OCI-LY3 (cell line): ENCODE data around the gene BNC2.

Source experiments
- H2AFZ ChIP-seq: fragments of 200-600, 300-600 bp; shearing (Covaris generic); 2 replicates; pipeline ENCODE4 v1.6.0; 2014; ENCODE audit warnings: antibody characterized with exemption, low read depth, low read length
- H3K27ac ChIP-seq: fragments of 200-600, 300-600 bp; sonication (generic); 2 replicates; pipeline ENCODE4 v1.5.1; 2014; ENCODE audit warnings: mild to moderate bottlenecking, low read length, moderate library complexity, mixed read lengths
- H3K27me3 ChIP-seq: fragments of 200-600, 300-600 bp; sonication (generic); 2 replicates; pipeline ENCODE4 v1.6.1; 2014; ENCODE audit warnings: low read depth, low read length, mixed read lengths
- H3K36me3 ChIP-seq: fragments of 200-600, 300-600 bp; sonication (generic); replicated peaks from 2 replicates; pipeline ENCODE3; 2014; ENCODE audit warnings: low read depth, low read length, mixed read lengths
- H3K4me1 ChIP-seq: fragments of 300-600, 200-600 bp; sonication (generic); 2 replicates; pipeline ENCODE4 v1.6.1; 2014; ENCODE audit warnings: low read length, mixed read lengths
- H3K4me2 ChIP-seq: fragments of 200-600, 300-600 bp; sonication (generic); 2 replicates; pipeline ENCODE4 v1.6.1; 2014; ENCODE audit warnings: low read length, mixed read lengths
- H3K4me3 ChIP-seq: fragments of 300-600, 200-600 bp; sonication (generic); 2 replicates; pipeline ENCODE4 v1.5.1; 2014; ENCODE audit warnings: antibody characterized with exemption, mild to moderate bottlenecking, low read length, moderate library complexity
- H3K79me2 ChIP-seq: fragments of 300-600, 200-600 bp; shearing (Covaris generic); 2 replicates; pipeline ENCODE4 v1.6.1; 2014; ENCODE audit warnings: mild to moderate bottlenecking, low read length, mixed read lengths
- H3K9ac ChIP-seq: fragments of 300-600, 200-600 bp; shearing (Covaris generic); 2 replicates; pipeline ENCODE4 v1.6.0; 2014; ENCODE audit warnings: mild to moderate bottlenecking, low read length, moderate library complexity
- H3K9me3 ChIP-seq: fragments of 200-600, 300-600 bp; shearing (Covaris generic); 2 replicates; pipeline ENCODE4 v1.6.1; 2014; ENCODE audit warnings: low read length, mixed read lengths; ENCODE audit not compliant: insufficient read depth
- H4K20me1 ChIP-seq: fragments of 200-600, 300-600 bp; sonication (generic); 2 replicates; pipeline ENCODE4 v1.6.1; 2016; ENCODE audit warnings: low read length, mixed read lengths; ENCODE audit not compliant: insufficient read depth
- EZH2phosphoT487 ChIP-seq: fragments of 200-600 bp; shearing (Covaris generic); IDR thresholded peaks from 2 replicates; pipeline ENCODE4 v1.6.1; 2018; ENCODE audit warnings: antibody characterized with exemption, mixed run types, low read depth
- TF ChIP-seq, protein P1 (sequence below): fragments of 200-600, 300-600 bp; sonication (generic); IDR thresholded peaks from 2 replicates; pipeline ENCODE4 v1.5.1; 2014; ENCODE audit warnings: antibody characterized with exemption, low read length, low read depth

Gene BNC2

DNA sequence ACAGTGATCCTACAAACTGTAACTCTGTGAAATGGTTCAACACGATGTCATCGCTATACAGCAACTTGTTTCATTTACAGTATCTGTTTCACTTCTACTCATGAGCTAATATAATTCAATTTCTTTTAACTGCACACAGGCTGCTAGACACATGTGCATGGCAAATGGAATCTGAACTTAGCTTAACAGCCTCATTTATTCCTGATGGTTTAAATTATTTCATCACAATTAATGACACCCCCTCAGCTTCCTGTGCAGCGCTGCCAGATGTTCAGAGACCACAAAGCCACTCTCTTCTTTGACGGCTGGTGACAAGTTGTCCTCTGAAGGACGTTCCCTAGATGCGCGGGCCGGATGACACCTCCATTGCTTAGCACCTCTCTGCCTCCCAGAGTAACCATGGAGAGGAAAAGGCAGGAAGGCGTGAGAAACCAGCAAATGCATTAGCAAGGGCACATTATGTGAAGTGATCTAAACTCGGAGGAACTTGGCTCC is 191.1 kb downstream of the BNC2 start:
- Histone ChIP-seq H3K4me1 (no peaks in the 10 kb centered on the region), H3K79me2 (no peaks in the 10 kb centered on the region), H3K36me3 (no peaks in the 10 kb centered on the region), H3K27ac (no peak overlapping the region), H2AFZ (no peak overlapping the region), H3K27me3 (no peaks in the 10 kb centered on the region), H3K4me2 (no peak overlapping the region), H3K9me3 (no peaks in the 10 kb centered on the region), H3K9ac (no peak overlapping the region), H4K20me1 (no peaks in the 10 kb centered on the region), H3K4me3 (no peak overlapping the region)
- TF ChIP-seq EZH2phosphoT487, result no peak
- TF ChIP-seq, protein P1, sequence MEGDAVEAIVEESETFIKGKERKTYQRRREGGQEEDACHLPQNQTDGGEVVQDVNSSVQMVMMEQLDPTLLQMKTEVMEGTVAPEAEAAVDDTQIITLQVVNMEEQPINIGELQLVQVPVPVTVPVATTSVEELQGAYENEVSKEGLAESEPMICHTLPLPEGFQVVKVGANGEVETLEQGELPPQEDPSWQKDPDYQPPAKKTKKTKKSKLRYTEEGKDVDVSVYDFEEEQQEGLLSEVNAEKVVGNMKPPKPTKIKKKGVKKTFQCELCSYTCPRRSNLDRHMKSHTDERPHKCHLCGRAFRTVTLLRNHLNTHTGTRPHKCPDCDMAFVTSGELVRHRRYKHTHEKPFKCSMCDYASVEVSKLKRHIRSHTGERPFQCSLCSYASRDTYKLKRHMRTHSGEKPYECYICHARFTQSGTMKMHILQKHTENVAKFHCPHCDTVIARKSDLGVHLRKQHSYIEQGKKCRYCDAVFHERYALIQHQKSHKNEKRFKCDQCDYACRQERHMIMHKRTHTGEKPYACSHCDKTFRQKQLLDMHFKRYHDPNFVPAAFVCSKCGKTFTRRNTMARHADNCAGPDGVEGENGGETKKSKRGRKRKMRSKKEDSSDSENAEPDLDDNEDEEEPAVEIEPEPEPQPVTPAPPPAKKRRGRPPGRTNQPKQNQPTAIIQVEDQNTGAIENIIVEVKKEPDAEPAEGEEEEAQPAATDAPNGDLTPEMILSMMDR, result no peak

DNA sequence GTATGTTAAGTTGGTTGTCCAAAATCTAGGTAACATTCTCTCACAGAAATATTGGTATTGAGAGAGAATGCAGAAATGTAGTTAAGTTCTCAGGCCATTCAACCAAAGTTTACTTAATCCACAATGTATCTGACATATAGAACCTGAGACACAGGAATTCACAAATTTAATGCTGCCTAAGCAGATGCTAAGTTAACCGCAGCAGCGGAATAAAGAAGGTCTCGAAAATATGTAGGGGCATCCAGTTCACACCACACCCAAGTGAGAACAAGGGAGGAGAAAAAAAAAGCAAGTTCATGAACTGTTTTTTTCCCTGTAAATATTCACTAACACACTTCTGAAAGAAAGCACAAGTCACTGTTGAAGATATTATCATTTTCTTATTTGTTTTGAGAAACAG is 194.0 kb downstream of the BNC2 start:
- H3K27me3 ChIP-seq, result no peaks in the 10 kb centered on the region
- no peaks in the 10 kb centered on the region for H3K79me2 ChIP-seq
- H4K20me1 ChIP-seq, result no peaks in the 10 kb centered on the region
- TF ChIP-seq, protein P1, result no peak
- no peak overlapping the region for H3K9ac ChIP-seq
- H2AFZ ChIP-seq, result no peak overlapping the region
- H3K4me1 ChIP-seq, result no peaks in the 10 kb centered on the region
- H3K4me2 ChIP-seq, result no peak overlapping the region
- H3K27ac ChIP-seq, result no peak overlapping the region
- H3K9me3 ChIP-seq, result no peaks in the 10 kb centered on the region
- H3K36me3 ChIP-seq, result no peaks in the 10 kb centered on the region
- H3K4me3 ChIP-seq, result no peak overlapping the region

DNA sequence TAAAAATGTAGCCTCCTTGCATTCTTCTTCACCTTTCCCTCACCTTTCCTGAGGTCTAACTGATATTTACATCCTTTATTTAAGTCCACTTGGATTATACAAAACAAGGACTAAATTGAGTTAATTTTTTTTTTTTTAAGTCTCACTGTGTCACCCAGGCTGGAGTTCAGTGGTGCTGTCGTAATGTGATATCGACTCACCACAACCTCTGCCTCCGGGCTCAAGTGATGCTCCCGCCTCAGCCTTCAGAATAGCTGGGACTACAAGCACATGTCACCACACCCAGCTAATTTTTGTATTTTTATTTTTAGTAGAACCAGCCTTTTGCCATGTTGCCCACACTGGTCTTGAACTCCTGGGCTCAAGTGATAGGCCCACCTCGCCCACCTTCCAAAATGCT is 195.3 kb downstream of the BNC2 start:
- Histone ChIP-seq H2AFZ (no peak overlapping the region), H3K27me3 (no peaks in the 10 kb centered on the region), H3K4me3 (no peak overlapping the region), H3K4me2 (no peak overlapping the region), H4K20me1 (no peaks in the 10 kb centered on the region), H3K36me3 (no peaks in the 10 kb centered on the region), H3K27ac (no peak overlapping the region), H3K79me2 (no peaks in the 10 kb centered on the region), H3K9me3 (no peaks in the 10 kb centered on the region), H3K4me1 (no peaks in the 10 kb centered on the region), H3K9ac (no peak overlapping the region)
- TF ChIP-seq, protein P1, result no peak
- no peak for TF ChIP-seq EZH2phosphoT487

DNA sequence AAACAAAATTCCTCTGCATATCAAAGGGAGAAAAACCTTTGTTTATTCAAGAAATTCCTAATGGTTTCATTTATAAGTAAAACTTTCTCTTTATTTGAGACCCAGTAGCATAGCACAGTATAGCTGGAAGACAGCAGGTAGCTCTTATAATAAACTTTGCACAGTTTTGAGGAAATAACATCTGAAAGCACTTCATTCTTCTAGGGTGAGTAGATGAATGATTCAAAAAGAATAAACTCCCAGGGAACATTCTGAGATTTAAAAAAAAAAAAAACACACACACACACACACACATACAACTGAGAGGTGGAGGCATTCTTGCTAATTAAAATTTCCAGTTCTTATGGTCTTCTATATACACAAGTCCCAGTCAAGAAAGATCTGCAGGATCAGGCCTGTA is 197.3 kb downstream of the BNC2 start:
- no peaks in the 10 kb centered on the region for H4K20me1 ChIP-seq
- H3K4me2 ChIP-seq, result no peak overlapping the region
- no peak overlapping the region for H3K4me3 ChIP-seq
- TF ChIP-seq, protein P1, result no peak
- TF ChIP-seq EZH2phosphoT487, result no peak
- H3K4me1 ChIP-seq, result no peaks in the 10 kb centered on the region
- H3K79me2 ChIP-seq, result no peaks in the 10 kb centered on the region
- no peaks in the 10 kb centered on the region for H3K36me3 ChIP-seq
- no peak overlapping the region for H3K9ac ChIP-seq
- H2AFZ ChIP-seq, result no peak overlapping the region
- H3K27ac ChIP-seq, result no peak overlapping the region
- no peaks in the 10 kb centered on the region for H3K27me3 ChIP-seq
- no peaks in the 10 kb centered on the region for H3K9me3 ChIP-seq
